MM.1S (cell line): ENCODE measurements around the gene CNKSR3.

ENCODE experiments used
- DNase-seq: peaks from one replicate; pipeline ENCODE4 v3.0.0-alpha.2; 2015
- H2AFZ ChIP-seq: fragments of 300-600 bp; sonication (generic); 2 replicates; pipeline ENCODE4 v1.6.0; 2016; ENCODE audit warnings: antibody characterized with exemption, low read length
- H3F3A ChIP-seq: fragments of 300-600 bp; sonication (generic); 2 replicates; pipeline ENCODE4 v1.6.1; 2016; ENCODE audit warnings: mild to moderate bottlenecking, antibody characterized with exemption, low read length, moderate library complexity, mixed read lengths; ENCODE audit not compliant: insufficient read depth
- H3K27ac ChIP-seq: fragments of 300-600 bp; sonication (generic); 2 replicates; pipeline ENCODE4 v1.5.1; 2016; ENCODE audit warnings: mild to moderate bottlenecking, low read length
- H3K27me3 ChIP-seq: fragments of 300-600 bp; sonication (generic); replicated peaks from 2 replicates; pipeline ENCODE4 v1.6.0; 2016; ENCODE audit warnings: low read length; ENCODE audit not compliant: insufficient read depth
- H3K36me3 ChIP-seq: fragments of 300-600 bp; sonication (generic); replicated peaks from 2 replicates; pipeline ENCODE4 v1.6.1; 2016; ENCODE audit warnings: mild to moderate bottlenecking, low read length, mixed read lengths; ENCODE audit not compliant: insufficient read depth
- H3K4me1 ChIP-seq: fragments of 300-600 bp; sonication (generic); 2 replicates; pipeline ENCODE4 v1.6.1; 2016; ENCODE audit warnings: low read length, mixed read lengths
- H3K4me2 ChIP-seq: fragments of 300-600 bp; sonication (generic); 2 replicates; pipeline ENCODE4 v1.6.0; 2016; ENCODE audit warnings: low read depth, low read length
- H3K4me3 ChIP-seq: fragments of 300-600 bp; sonication (generic); 2 replicates; pipeline ENCODE4 v1.5.1; 2016; ENCODE audit warnings: low read length, mixed read lengths
- H3K79me2 ChIP-seq: fragments of 300-600 bp; sonication (generic); 2 replicates; pipeline ENCODE4 v1.6.1; 2016; ENCODE audit warnings: mixed run types, low read length, mixed read lengths
- H3K9ac ChIP-seq: fragments of 300-600 bp; sonication (generic); 2 replicates; pipeline ENCODE4 v1.6.1; 2016; ENCODE audit warnings: low read length, mixed read lengths
- H3K9me2 ChIP-seq: fragments of 300-600 bp; sonication (generic); replicated peaks from 2 replicates; pipeline ENCODE4 v1.6.1; 2016; ENCODE audit warnings: mild to moderate bottlenecking, low read length, mixed read lengths; ENCODE audit not compliant: insufficient read depth
- H3K9me3 ChIP-seq: fragments of 300-600 bp; sonication (generic); replicated peaks from 2 replicates; pipeline ENCODE4 v1.6.1; 2016; ENCODE audit warnings: mild to moderate bottlenecking, low read length, mixed read lengths; ENCODE audit not compliant: insufficient read depth
- H4K20me1 ChIP-seq: fragments of 300-600 bp; sonication (generic); 2 replicates; pipeline ENCODE4 v1.6.1; 2016; ENCODE audit warnings: mild to moderate bottlenecking, low read length, moderate library complexity, mixed read lengths; ENCODE audit not compliant: insufficient read depth
- EZH2 ChIP-seq: fragments of 300-600 bp; sonication (generic); optimal IDR thresholded peaks from 2 replicates; pipeline ENCODE3; 2017; ENCODE audit warnings: low read depth, mild to moderate bottlenecking, antibody characterized with exemption, low read length, mixed read lengths
- EZH2phosphoT487 ChIP-seq: fragments of 300-600 bp; sonication (generic); IDR thresholded peaks from 2 replicates; pipeline ENCODE4 v1.6.1; 2018; ENCODE audit warnings: antibody characterized with exemption, low read length
- TF ChIP-seq, protein P1 (sequence below): fragments of 300-600 bp; sonication (generic); IDR thresholded peaks from 2 replicates; pipeline ENCODE4 v1.5.1; 2016; ENCODE audit warnings: antibody characterized with exemption, low read length, mixed read lengths

Gene CNKSR3

GRCh38 chr6:154388803-154389202 is 121.7 kb downstream of the CNKSR3 start:
- Histone ChIP-seq H3K9ac (no peak overlapping the region), H4K20me1 (no peaks in the 10 kb centered on the region), H3F3A (no peaks in the 10 kb centered on the region), H3K27me3 (no peaks in the 10 kb centered on the region), H3K4me3 (no peak overlapping the region), H3K36me3 (no peaks in the 10 kb centered on the region), H3K4me1 (no peaks in the 10 kb centered on the region), H2AFZ (no peak overlapping the region), H3K4me2 (no peak overlapping the region), H3K9me2 (no peaks in the 10 kb centered on the region), H3K9me3 (no peaks in the 10 kb centered on the region), H3K79me2 (no peaks in the 10 kb centered on the region), H3K27ac (no peak overlapping the region)
- no peak for TF ChIP-seq EZH2phosphoT487
- TF ChIP-seq, protein P1, sequence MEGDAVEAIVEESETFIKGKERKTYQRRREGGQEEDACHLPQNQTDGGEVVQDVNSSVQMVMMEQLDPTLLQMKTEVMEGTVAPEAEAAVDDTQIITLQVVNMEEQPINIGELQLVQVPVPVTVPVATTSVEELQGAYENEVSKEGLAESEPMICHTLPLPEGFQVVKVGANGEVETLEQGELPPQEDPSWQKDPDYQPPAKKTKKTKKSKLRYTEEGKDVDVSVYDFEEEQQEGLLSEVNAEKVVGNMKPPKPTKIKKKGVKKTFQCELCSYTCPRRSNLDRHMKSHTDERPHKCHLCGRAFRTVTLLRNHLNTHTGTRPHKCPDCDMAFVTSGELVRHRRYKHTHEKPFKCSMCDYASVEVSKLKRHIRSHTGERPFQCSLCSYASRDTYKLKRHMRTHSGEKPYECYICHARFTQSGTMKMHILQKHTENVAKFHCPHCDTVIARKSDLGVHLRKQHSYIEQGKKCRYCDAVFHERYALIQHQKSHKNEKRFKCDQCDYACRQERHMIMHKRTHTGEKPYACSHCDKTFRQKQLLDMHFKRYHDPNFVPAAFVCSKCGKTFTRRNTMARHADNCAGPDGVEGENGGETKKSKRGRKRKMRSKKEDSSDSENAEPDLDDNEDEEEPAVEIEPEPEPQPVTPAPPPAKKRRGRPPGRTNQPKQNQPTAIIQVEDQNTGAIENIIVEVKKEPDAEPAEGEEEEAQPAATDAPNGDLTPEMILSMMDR = no peak
- no peak for TF ChIP-seq EZH2
- DNase-seq = no peak

DNA sequence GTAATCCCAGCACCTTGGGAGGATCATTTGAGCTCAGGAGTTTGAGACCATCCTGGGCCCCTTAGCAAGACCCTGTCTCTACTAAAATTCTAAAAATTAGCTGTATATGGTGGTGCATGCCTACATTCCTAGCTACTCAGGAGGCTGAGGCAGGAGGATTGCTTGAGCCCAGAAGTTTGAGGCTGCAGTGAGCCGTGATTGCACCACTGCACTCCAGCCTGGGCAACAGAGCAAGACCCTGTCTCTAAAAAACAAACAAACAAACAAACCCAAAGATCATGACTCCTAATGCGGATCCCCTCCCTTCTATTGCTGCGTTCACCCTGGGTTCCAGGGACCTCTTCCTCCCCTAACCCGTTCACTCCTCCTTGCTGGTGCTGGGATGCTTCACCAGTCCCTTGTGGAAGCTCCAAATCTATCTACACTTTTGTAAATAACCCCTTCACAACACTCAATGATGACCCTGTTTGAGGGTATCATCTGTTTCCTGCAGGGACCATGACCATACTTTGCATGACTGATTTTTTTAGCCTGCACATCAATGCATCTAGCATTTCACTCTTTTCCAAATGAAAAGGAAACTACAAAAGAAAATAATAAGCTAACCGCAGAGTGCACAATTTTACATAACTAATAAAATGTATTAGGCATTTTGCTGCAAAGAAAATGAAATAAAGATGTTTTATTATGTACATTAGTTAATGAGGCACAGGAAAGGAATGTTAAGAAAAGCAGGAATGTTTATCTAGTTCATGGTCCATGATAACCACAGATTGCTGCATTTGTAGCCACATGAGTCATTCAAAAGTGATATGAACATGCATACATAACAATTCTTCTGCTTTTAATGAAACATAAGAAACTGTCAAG is 123.4 kb downstream of the CNKSR3 start:
- no peaks in the 10 kb centered on the region for H3K9me2 ChIP-seq
- no peaks in the 10 kb centered on the region for H3K4me1 ChIP-seq
- H3K9ac ChIP-seq = no peak overlapping the region
- no peak for DNase-seq
- no peak overlapping the region for H3K27ac ChIP-seq
- no peak overlapping the region for H2AFZ ChIP-seq
- H3K9me3 ChIP-seq = no peaks in the 10 kb centered on the region
- no peak for TF ChIP-seq EZH2phosphoT487
- TF ChIP-seq, protein P1 = no peak
- TF ChIP-seq EZH2 = no peak
- H3K79me2 ChIP-seq = no peaks in the 10 kb centered on the region
- no peaks in the 10 kb centered on the region for H4K20me1 ChIP-seq
- no peaks in the 10 kb centered on the region for H3K27me3 ChIP-seq
- no peaks in the 10 kb centered on the region for H3F3A ChIP-seq
- H3K4me3 ChIP-seq = no peak overlapping the region
- H3K36me3 ChIP-seq = no peaks in the 10 kb centered on the region
- no peak overlapping the region for H3K4me2 ChIP-seq

DNA sequence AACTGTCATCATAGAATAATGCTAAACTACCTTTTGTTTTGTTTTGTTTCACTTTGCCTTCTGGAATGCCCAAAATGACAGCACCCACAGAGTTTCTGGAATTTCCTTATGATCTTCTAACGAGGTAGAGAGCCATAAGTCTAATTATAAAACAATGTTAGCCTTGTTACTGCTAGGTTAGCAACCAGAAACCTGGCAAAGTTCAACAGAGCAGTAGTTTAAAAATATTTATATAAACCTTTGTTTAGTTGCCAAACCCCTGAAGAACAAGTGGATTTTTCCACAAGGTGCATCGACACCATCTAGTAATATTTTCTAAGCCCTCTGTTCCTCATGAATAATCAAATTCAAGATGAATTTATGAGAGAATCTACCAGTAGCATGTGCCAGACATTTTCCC is 126.3 kb downstream of the CNKSR3 start:
- Histone ChIP-seq H3K27me3 (no peaks in the 10 kb centered on the region), H3K4me1 (no peaks in the 10 kb centered on the region), H3K4me3 (no peak overlapping the region), H2AFZ (no peak overlapping the region), H4K20me1 (no peaks in the 10 kb centered on the region), H3K79me2 (no peaks in the 10 kb centered on the region), H3K4me2 (no peak overlapping the region), H3K9me2 (no peaks in the 10 kb centered on the region), H3F3A (no peaks in the 10 kb centered on the region), H3K9ac (no peak overlapping the region), H3K9me3 (no peaks in the 10 kb centered on the region), H3K36me3 (no peaks in the 10 kb centered on the region), H3K27ac (no peak overlapping the region)
- no peak for TF ChIP-seq EZH2phosphoT487
- DNase-seq = no peak

- Histone ChIP-seq H2AFZ (no peak overlapping the region), H3K27ac (no peak overlapping the region), H3F3A (no peaks in the 10 kb centered on the region), H3K4me3 (no peak overlapping the region), H3K9me2 (no peaks in the 10 kb centered on the region), H3K36me3 (no peaks in the 10 kb centered on the region), H3K4me1 (no peaks in the 10 kb centered on the region), H3K27me3 (no peaks in the 10 kb centered on the region), H3K79me2 (no peaks in the 10 kb centered on the region), H3K9me3 (no peaks in the 10 kb centered on the region), H3K9ac (no peak overlapping the region), H3K4me2 (no peak overlapping the region), H4K20me1 (no peaks in the 10 kb centered on the region)
- TF ChIP-seq, protein P1 = no peak
- TF ChIP-seq EZH2phosphoT487 = no peak
- TF ChIP-seq EZH2 = no peak
- no peak for DNase-seq
Measured at GRCh38 chr6:154383273-154383672, 127.2 kb downstream of the CNKSR3 start.
